Stimulated activated CD8-positive, alpha-beta memory T cell treated with anti-CD3 and anti-CD28 coated beads, Interleukin-4, amount 100 ng/mL, for 24 hours (primary cell): Measurements from ENCODE around the gene FMN1.

Experiments
- DNase-seq: peaks from one replicate; pipeline ENCODE4 v3.0.0-alpha.2; 2020; ENCODE audit warnings: low read depth

The FMN1 gene

GRCh38 chr15:33009603-33010002, 184.9 kb downstream of the FMN1 start:
- DNase-seq: no peak

GRCh38 chr15:33009026-33009425, 185.5 kb downstream of the FMN1 start:
- no peak for DNase-seq

GRCh38 chr15:33008284-33008995, 186.1 kb downstream of the FMN1 start:
- no peak for DNase-seq

GRCh38 chr15:33007303-33007855, 187.1 kb downstream of the FMN1 start:
- no peak for DNase-seq

- DNase-seq: no peak
Observed at GRCh38 chr15:33005582-33005981, 188.9 kb downstream of the FMN1 start.

- no peak for DNase-seq
Observed at GRCh38 chr15:33001926-33002325, 192.6 kb downstream of the FMN1 start.

- no peak for DNase-seq
Observed at GRCh38 chr15:32998979-32999672, 195.4 kb downstream of the FMN1 start.

- no peak for DNase-seq
Observed at GRCh38 chr15:32998182-32998581, 196.3 kb downstream of the FMN1 start.

GRCh38 chr15:32994810-32995424, 199.6 kb downstream of the FMN1 start:
- DNase-seq: no peak

- no peak for DNase-seq
Observed at GRCh38 chr15:32993285-32993684, 201.2 kb downstream of the FMN1 start.

- DNase-seq: no peak
Observed at GRCh38 chr15:32991619-32992111, 202.8 kb downstream of the FMN1 start.

- no peak for DNase-seq
Observed at GRCh38 chr15:32990071-32990470, 204.4 kb downstream of the FMN1 start.

- no peak for DNase-seq
Observed at GRCh38 chr15:32987067-32987466, 207.4 kb downstream of the FMN1 start.

- DNase-seq: no peak
Observed at GRCh38 chr15:32986147-32986546, 208.4 kb downstream of the FMN1 start.

- DNase-seq: no peak
Observed at GRCh38 chr15:32983679-32984078, 210.8 kb downstream of the FMN1 start.

GRCh38 chr15:32982001-32982400, 212.5 kb downstream of the FMN1 start:
- DNase-seq: no peak

GRCh38 chr15:32981536-32981935, 213.0 kb downstream of the FMN1 start:
- DNase-seq: no peak

GRCh38 chr15:32979710-32980109, 214.8 kb downstream of the FMN1 start:
- DNase-seq: no peak

GRCh38 chr15:32977506-32977905, 217.0 kb downstream of the FMN1 start:
- no peak for DNase-seq

GRCh38 chr15:32974691-32975090, 219.8 kb downstream of the FMN1 start:
- DNase-seq: no peak

GRCh38 chr15:32972686-32973085, 221.8 kb downstream of the FMN1 start:
- no peak for DNase-seq

GRCh38 chr15:32970847-32971246, 223.7 kb downstream of the FMN1 start:
- DNase-seq: no peak

- no peak for DNase-seq
Observed at GRCh38 chr15:32967521-32967920, 227.0 kb downstream of the FMN1 start.
